HG03025 (cell line): ENCODE results near the gene EPHA4.

Experiments used
- ATAC-seq: cut with Tn5 transposase; IDR thresholded peaks from one replicate; pipeline ENCODE4 v1.9.1; 2021; ENCODE audit warnings: mild to moderate bottlenecking, moderate library complexity; ENCODE audit not compliant: unreplicated experiment, low FRiP score

The EPHA4 gene

DNA sequence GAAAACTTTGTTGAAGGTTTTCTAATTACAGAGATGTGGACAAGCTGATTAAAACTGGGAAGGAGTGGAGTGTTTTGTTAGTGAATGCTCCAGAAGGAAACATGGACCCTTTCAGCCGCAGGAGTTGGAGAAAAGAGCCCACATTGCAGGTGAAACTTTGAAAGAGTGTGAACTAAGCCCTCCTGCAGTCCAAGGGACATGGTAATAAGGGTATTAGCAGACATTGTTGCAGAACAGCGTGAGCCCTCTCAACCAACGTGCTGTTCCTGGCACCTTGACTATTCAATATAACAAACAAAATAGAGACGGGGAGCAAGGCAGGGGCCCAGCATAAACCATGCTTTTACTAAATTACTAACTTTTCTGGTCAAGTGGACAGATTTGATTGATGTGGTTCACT lies 122.7 kb downstream of the EPHA4 start:
- ATAC-seq, result no peak

DNA sequence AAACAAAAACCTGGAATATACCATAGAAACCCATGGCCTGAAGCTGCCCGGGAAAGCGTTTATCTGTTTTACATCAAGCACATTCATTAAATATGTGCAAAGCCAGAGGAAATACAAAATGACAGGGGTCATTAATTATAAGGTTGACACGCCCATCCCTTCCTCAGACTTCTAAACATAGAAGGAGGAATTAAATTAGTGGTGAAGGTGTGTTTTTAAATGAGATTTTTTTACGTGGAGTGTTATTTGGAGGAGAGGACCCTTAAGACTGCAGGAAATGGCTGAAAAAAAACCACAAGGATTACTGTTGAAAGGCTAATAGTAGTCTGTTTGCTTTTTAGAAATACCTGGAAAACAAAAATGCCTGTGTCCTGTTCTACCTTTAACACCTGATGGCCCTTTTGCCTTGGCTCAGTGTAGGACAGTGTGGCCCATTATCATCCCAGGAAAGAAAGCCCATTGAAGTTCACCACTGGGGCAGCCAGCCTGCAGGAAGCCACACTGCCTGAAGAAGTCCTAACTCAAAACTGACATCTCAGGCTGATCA lies 123.2 kb downstream of the EPHA4 start:
- ATAC-seq, result no peak

DNA sequence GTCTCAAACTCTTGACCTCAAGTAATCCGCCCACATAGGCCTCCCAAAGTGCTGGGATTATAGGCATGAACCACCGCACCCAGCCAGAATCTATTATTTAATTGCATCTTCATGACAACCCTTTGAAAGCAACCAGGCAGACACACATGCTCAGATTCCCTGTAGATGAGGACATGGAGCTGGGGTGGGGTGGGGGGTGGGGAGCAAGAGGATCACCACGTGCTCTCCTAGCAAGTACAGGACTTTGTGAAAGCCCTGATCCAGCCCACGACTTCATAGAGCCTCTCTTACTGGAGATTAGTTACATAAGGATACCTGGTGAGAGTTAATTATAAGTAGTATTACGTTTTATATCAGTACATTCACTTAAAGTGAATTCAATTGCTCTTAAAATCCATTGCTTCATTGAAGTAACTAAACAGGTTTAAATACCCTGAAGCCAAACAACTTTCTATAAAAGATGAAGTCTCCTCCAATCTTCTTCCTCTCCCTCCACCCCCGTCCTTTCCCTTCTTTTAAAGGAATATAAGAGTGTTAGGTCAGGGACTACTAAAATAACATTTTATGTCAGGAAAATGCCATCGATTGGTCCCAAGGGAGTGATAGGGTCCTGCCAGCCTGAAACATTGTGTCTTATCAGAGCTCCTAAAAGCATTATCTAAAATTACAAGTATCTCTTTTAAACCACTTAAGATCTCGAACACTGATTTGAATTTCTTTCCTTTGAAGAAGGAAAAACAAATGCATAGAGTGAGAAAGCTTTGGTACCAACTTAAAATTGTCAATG lies 123.9 kb downstream of the EPHA4 start:
- ATAC-seq, result no peak

DNA sequence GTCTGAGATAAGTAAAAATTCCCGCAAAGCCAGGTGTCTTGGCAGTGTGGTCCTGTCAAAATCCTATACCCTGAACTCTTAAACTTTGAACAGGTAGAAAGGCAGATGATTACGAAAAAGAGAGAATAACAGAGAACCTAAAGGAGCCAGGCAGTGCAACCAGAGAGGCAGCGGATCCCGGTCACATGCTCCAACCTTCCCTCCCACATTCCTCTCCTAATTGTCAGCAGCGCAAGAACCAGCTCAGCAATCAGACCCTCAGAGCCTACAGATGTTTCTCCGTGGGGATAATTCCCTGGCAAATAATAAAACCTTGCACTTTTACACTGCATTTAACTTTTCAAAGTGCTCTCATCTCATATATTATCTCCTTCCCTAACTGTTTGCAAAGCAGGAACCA lies 124.8 kb downstream of the EPHA4 start:
- ATAC-seq, result no peak

DNA sequence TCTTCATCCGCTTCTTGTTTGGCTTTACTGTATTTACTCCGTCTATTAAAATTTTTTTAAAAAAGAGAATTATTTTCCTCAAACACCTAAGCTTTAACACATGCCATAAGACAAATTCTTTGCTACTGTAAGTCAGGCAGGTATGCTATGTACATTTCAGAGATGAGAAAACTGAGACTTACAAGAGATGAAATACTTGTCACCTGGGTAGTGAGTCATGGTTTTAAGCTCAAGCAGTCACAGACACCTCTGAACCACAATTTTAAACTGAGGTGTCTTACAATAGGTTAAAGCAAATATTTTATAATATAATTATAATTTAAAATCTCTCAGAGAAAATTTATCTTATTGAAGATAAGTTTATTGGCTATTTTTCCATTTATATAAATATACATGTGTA lies 126.0 kb downstream of the EPHA4 start:
- no peak for ATAC-seq

DNA sequence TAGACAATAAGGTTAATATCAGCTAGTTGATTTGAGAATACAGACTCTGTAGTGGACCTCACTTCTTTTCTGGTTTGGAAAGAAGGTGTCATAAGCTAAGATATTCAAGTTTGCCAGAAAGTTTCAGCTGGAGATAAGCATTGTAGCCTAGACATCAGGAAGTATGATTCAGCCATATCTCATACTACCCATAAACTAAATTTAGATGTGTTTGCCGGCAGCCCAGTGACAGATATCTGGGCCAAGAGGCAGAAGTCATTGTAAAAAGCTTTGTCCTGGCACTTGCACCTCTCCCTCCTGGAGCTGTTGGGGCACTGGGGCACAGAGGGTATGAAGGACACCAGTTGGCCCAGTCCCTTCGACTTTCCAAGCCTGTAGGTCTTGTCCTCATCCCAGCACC lies 128.0 kb downstream of the EPHA4 start:
- no peak for ATAC-seq

DNA sequence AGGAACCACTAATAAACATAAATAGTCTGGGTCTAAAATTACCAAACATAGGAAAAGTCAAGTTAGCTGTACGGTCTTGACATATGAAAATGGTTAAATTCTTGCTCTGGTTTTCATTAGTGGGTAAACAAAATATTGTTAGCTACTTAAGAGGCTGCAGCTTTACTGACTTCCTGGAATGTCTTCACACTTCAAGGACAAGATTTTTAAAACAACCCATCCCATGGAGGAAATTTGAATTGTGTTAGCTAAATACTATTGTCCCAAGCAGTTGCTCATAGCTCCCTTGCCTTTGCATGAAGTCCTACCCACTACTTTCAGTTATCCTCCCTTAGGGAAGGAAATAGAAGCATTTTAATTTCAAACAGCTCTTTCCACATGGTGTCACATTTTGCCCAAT lies 128.5 kb downstream of the EPHA4 start:
- ATAC-seq, result no peak

DNA sequence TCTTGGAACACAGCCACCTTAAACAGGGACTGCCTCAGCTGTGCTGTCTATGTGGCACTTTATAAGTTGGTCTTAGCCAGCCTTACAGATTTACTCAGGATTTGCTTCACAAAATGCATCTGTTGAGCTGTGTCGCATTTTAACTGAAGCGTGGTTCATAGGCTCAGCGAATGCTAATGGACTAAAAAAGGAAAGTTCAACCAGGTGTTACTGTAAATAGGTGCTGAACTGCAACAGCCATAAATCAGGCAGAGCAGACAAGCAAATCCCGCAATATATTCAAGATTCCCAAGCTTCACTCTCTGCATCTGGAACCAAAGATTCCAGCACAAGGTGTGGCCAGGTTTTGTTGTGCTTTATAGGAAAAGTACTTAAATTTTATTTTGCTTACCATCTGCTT lies 130.0 kb downstream of the EPHA4 start:
- ATAC-seq, result no peak

DNA sequence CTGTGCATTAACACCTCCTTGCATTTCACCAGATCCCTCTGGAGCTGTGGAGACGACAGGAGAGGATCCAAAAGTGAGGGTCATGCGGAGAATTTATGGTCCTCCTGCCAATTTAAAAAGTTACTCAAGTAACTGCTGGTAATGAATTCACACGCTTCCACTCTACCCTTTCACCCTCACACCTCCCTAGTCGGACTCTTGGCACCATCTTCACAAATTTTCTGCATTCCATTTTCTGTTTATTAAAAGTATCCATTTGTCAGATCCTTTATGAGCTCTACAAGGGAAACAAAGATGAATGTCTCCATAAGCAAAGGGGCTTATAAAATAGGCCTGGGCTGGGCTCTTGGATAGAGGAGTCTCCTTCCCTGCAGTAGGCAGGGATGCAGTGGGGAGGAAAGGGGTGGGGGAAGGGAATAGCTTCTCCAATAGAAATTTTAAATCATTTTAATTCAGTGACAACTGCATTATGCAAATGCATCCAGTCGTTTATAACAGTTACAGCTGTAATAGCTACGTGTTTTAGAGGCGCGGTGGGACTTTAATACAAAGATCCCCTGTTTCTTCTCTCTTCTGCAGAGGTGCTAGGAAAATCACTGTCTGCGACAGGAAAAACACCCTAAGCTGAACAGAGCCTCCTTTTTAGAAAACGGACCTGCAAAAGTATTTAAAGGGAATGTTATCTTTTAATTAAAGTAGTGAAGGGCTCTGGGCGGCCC lies 132.2 kb downstream of the EPHA4 start:
- ATAC-seq, result no peak

DNA sequence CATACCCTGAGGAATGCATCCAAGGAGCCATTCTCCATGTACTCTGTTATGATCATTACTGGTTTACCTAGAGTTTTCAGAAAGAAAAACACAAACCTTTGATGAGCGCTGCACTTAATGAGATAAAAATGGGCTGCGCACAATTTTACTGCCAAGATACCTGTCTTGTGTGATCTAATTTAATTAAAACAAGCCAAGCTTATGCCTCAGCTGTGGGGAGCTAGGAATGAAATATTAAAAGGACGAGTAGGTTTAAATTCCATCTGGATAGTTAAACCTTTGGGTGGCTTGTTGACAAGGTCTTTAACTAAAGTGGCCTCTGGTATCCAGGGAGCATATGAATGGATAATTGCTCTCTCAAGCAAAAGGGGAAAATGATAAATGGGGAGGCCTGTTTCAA lies 135.0 kb downstream of the EPHA4 start:
- ATAC-seq, result no peak

DNA sequence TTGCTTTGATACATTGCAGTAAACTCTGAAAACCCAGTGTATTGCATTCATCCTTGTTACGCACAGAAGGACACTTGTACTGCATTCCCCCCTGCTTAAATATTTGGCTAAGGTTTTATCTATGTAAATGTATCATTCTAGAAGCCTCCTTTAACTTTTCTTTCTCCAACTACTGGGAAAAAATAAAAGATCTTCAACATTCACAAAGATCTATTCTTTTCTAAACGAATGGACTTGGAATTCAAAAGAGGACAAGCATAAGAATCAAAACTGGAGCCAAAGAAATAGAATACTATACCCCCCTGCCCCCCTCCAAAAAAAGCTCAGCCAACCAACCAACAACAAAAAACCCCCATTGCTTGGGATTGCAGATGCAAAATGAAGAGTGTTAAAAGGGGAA lies 136.9 kb downstream of the EPHA4 start:
- ATAC-seq, result no peak

DNA sequence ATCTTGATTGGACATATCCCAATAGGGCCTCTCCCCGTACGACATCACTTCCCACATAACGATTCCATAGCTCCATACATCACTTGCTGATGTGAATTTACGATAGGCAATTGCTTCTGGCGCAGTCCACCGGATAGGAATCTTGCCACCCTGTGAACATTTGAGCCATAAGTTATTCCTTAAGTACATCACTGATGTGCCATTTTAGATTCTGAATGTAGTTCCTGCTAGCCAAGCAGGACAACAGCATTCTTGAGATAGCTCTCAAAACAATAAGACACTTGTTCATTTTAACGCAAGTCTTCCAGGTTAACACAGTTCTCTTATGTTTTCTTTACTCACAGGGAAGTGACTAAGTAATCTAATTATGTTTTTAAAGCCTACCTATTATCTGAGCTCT lies 138.0 kb downstream of the EPHA4 start:
- no peak for ATAC-seq

DNA sequence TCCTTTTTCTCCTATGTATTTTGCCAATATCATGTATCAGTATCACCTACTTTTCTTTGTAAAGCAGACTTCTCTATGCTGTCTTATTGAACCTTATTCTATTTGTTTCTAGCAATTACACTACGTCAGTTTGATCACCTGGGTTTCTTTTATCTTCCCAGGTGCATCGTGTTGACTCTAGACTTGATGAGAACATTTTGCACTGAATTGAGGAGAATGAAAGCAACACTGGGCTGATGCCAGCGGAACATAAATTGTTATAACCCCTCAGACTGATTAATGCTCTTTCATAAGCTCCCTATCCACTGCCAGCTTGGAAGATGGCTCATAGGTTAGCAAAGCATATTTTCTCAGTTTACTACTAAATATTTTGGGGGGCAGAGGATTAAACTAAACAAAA lies 140.6 kb downstream of the EPHA4 start:
- no peak for ATAC-seq

DNA sequence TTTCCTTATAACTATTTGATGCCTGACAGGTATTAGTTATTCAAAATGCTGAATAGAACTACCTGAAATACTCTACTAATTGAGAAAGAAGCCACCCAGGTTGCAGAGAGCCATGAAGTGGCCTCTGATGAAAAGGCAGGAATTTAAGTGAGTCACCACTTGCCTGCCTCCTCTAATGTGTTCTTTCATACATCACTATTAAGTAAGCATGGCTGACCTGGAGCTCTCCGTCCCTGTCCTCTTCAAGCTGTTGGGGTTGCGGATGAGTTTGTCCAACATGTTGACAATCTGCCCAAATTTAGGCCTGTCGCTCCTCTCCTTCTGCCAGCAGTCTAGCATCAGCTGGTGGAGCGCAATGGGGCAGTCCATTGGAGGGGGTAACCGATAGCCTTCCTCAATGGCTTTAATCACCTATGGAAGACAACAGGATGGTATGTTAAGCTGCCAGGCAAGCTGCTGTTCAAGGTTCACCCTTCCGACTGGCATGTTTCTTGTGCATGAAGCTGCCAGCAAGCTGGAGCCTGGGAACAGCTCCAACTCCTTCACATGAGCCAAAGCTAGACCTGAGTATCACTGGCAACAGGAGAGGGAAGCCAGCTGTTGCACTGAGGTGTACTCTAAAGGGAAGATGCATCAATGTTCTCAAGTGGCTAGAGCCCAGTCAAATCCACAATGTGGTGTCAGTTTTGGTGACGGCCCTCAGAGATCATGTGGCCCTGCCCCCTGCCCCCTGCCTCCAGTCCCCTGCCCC lies 142.2 kb downstream of the EPHA4 start:
- ATAC-seq, result no peak

DNA sequence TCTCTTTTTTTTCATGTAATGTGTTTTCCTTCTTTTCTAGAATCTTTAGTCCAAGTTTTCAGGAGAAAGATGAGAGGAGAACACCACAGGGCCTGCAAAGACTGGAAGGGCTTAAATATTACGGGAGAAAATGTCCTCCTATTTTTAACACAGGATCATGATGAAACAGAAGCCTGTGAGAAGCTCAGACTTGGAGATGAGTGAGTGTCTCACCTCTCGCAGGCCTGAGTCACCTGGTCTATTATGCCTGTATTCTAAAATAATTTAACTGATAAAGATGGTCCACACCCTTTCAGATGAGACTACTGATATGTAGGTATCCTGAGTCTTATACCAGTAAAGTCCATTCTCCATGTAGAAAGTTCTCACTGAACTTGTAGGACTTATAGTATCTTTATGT lies 143.2 kb downstream of the EPHA4 start:
- ATAC-seq, result no peak

DNA sequence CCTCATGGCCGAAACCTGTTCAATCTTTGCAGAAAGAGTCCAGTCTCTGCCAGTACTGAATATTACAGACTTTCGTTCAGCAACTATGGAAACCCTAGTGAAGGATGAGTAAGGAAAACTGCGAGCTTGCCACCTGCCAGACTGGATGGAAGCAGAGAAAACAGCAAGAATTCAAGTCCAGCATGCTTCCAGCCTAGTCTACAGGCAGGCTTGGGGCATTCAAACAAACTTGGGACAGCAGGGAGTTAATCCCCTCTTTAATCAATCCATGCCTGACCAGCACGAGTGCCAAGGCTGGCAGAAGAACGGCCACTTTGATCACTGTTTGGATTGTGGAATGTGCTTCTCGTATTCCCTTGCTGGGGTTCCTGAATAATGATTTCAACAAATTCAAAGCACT lies 145.2 kb downstream of the EPHA4 start:
- ATAC-seq, result no peak

DNA sequence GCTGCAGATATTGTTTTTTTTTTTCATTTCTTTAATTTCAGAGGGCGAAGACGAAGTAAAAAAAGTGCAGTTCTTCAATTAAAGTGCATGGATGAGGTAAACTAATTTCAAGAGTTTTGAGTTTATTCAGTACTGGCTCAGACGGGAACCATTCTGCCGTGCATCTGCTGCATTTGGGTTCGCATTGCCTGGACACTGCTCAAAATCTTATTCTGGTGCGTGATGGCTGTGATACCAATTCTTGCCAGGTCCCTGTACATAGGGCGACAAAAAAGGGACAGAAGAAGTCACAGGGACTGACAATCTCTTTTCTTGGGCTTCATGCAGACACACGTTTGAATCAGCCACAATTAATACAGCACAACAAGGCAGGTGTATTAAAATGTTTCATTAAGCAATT lies 146.2 kb downstream of the EPHA4 start:
- no peak for ATAC-seq

DNA sequence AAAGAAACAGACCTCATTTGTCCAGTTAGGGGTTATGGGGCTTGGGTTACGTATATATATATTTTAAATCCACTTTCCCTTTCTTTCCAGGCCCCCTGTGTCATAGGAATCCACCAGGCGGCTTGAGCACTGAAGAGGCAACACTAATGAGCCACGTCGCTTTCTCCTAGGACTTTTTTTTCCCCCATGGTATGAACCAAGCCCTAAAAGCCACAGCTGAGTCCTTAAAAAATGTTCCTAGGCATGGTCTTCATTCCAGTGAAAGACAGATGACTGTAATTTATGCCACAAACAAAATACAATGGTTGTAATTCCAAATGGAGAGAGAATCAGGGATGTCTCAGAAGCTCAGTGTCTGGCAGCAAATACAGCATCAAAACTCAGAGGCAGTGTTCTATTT lies 146.8 kb downstream of the EPHA4 start:
- no peak for ATAC-seq

DNA sequence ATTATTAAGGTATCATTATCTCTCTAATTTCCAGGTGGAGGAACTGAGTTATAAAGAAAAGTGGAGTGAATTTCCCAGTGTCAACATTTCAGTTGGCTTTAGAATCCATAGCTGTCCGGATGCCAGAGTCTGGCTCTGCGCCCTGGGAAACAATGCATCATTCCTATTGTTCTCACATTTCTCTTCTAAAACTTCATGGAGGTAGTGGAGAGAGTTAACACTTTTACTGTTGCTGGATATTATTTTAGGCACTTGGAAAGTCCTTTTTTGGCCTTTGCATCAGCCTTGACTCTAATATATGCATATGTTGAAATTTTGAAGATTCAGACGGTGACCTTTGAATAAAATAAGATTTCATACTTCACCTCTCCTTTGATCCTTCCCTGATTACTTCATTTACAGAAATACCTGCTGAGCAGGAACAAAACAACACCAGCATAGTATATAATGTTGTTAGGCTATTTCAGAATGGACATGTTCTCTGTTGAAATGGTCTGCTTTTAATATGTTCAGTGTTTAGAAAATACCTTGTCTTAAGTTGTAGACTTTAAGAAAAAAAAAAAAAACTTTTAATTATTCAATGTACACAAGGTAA lies 148.8 kb downstream of the EPHA4 start:
- no peak for ATAC-seq

DNA sequence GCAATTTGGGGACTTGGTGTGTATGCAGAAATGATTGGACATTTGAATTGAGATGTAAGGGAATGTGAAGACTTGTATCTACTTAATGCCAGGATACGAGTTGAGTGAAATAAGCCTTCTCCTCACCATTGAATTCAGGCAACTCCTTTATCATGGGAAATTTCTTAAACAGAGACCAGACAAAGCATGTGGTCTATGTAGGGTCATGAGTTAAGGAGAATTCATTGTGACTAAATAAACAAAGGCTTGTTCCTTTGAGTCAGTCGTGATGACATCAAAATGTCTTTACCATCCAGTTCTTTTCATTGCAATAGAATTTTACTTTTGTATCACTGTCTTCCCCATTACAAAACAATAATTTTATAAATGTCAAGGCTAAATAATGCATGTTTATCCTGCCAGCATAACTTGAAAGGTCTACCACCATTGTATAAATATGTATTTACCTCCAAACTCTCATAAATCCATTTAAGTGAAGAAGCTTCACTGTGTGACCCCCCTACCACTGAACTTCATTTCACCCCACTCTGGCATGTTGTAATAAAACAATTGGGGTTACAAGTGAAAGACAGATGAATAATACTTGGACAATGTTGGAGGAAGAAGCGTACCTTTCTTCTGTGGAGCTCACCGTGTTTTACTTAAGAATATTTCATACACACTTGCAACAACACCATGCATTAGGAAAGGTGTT lies 149.4 kb downstream of the EPHA4 start:
- no peak for ATAC-seq
